Left ventricle myocardium inferior (tissue), 1 donor: ENCODE results near the gene SCAANT1. TPM values are rescaled to one million over a fixed set of nuclear protein-coding genes. Genes with fewer than 3 reads are reported as not detected.

Experiments
- total RNA-seq: library from RNA; stranded (reverse); fragmentation: NEBNext Ultra II Directional; extraction: Animal tissue kit (Norgen Biotek cat#: 25700); gene quantifications from one replicate; pipeline ENCODE4 v1.2.1, GENCODE V29; 2021
- donor health status: DM: no; HTN: yes; CAD: no; lungs with severe emphysema.

The SCAANT1 gene
- total RNA-seq, 1 donor from 2014 or later = not detected

Other genes starting within 250 kb of the SCAANT1 start
- not detected for gene C3orf49, start 93.1 kb downstream of the SCAANT1 start, total RNA-seq
- 79.4 TPM for gene THOC7, start 48.6 kb downstream of the SCAANT1 start, total RNA-seq
- gene ATXN7, start 48.5 kb downstream of the SCAANT1 start, total RNA-seq = 12.1 TPM
- 78.3 TPM for gene PSMD6, start 111.1 kb upstream of the SCAANT1 start, total RNA-seq